Right atrium auricular region (tissue), 2 donors: ENCODE measurements around the gene PANK2. TPM values are rescaled to one million over a fixed set of nuclear protein-coding genes. Genes with fewer than 3 reads are reported as not detected.
A peak's percentile ranks its signal among the peaks of the same experiment; 100 is the strongest.
"Not testable (repeated sequence)": the region's sequence is repeated elsewhere in the genome, so short reads cannot be mapped to it uniquely, and the experiment has no call there.

Source experiments
- DNase-seq: peaks from one replicate; pipeline ENCODE4 v3.0.0-alpha.2; 2019; ENCODE audit warnings: low spot score
- H3K27ac ChIP-seq, 2 donors: fragments of 200-600 bp; sonication (generic); 1 replicate in 1 of 2; 2 replicates in 1 of 2; pipeline ENCODE4 v1.5.1; 2016 to 2019
- H3K27me3 ChIP-seq, 2 donors: fragments of 200-600 bp; sonication (generic); one replicate each; pipeline versions ENCODE4 v1.5.1 to v1.6.0; 2017 to 2019
- H3K36me3 ChIP-seq: fragments of 200-600 bp; sonication (generic); one replicate; pipeline ENCODE4 v1.5.1; 2016
- H3K4me1 ChIP-seq, 2 donors: fragments of 200-600 bp; sonication (generic); one replicate each; pipeline versions ENCODE4 v1.5.1 to v1.6.0; 2017 to 2019
- H3K4me3 ChIP-seq, 2 donors: fragments of 200-600 bp; sonication (generic); 1 replicate in 1 of 2; 2 replicates in 1 of 2; pipeline ENCODE4 v1.5.1; 2017 to 2019; ENCODE audit warnings: mild to moderate bottlenecking in 1 of 2, moderate library complexity in 1 of 2
- H3K9me3 ChIP-seq, 2 donors: fragments of 200-600 bp; sonication (generic); one replicate each; pipeline ENCODE4 v1.5.1; 2019
- total RNA-seq, 2 donors: library from RNA; depleted of rRNA; stranded (reverse); fragments of >200 nt; gene quantifications; one replicate each; pipeline ENCODE4 v1.1.0, GENCODE V29; 2016
- TF ChIP-seq, protein P1 (sequence below), 2 donors: fragments of 200-600 bp; sonication (generic); IDR thresholded peaks; one replicate each; pipeline ENCODE4 v1.5.1; 2019; ENCODE audit warnings: antibody characterized with exemption in 2 of 2

The PANK2 gene
- total RNA-seq, 2 donors from 2014 or later: 15.5 to 19.5 TPM

DNA sequence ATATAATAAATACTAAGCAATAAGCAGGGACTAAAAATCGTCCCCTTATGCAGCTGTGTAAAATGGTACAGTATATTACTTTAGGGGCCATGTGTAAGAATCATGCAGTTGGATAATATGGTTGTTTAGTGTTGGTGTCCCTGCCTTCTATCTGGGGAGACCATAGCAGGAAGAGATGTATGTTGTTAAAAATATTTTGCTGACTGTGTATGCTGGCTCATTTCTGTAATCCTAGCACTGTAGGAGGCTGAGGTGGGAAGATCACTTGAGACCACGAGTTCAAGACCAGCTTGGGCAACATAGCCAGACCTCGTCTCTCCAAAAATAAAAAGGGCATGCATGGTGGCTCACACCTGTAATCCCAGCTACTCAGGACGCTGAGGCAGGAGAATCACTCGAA is 5.6 kb downstream of the PANK2 start:
- Histone ChIP-seq H3K36me3 (no peaks in the 10 kb centered on the region), H3K27ac (no peak overlapping the region), H3K4me3 (no peak overlapping the region), H3K4me1 (peaks cover 0 to 88% of the 10 kb centered on the region in 2 donors), H3K27me3 (no peaks in the 10 kb centered on the region), H3K9me3 (no peaks in the 10 kb centered on the region)
- no peak for DNase-seq
- TF ChIP-seq, protein P1, sequence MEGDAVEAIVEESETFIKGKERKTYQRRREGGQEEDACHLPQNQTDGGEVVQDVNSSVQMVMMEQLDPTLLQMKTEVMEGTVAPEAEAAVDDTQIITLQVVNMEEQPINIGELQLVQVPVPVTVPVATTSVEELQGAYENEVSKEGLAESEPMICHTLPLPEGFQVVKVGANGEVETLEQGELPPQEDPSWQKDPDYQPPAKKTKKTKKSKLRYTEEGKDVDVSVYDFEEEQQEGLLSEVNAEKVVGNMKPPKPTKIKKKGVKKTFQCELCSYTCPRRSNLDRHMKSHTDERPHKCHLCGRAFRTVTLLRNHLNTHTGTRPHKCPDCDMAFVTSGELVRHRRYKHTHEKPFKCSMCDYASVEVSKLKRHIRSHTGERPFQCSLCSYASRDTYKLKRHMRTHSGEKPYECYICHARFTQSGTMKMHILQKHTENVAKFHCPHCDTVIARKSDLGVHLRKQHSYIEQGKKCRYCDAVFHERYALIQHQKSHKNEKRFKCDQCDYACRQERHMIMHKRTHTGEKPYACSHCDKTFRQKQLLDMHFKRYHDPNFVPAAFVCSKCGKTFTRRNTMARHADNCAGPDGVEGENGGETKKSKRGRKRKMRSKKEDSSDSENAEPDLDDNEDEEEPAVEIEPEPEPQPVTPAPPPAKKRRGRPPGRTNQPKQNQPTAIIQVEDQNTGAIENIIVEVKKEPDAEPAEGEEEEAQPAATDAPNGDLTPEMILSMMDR (IDR thresholded peaks at IDR 0.05): no peak

DNA sequence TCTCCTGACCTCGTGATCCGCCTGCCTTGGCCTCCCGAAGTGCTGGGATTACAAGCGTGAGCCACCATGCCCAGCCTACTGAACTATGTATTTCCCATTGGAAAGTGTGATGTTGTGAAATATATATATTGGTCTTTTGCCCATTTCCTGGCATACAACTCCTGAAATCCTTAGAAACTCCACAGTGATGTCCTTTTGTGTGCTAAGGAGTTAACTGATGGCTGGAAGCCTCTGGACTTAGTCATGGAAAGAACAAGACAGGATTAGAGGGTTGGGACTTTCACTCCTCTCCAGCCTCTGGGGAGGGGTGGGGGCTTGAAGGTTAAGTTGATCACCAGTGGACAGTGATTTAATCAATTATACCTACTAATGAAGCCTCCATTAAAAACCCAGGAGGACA is 7.1 kb downstream of the PANK2 start:
- Histone ChIP-seq H3K9me3 (no peaks in the 10 kb centered on the region), H3K27ac (peak overlapping the region in 1 of 2 donors; percentile 26), H3K4me1 (peaks cover 0 to 93% of the 10 kb centered on the region in 2 donors), H3K36me3 (no peaks in the 10 kb centered on the region), H3K4me3 (no peak overlapping the region), H3K27me3 (no peaks in the 10 kb centered on the region)
- TF ChIP-seq, protein P1 (IDR thresholded peaks at IDR 0.05): no peak
- no peak for DNase-seq

GRCh38 chr20:3896853-3897583 is 7.8 kb downstream of the PANK2 start:
- Histone ChIP-seq H3K36me3 (no peaks in the 10 kb centered on the region), H3K4me1 (peaks cover 0 to 91% of the 10 kb centered on the region in 2 donors), H3K4me3 (no peak overlapping the region), H3K27ac (no peak overlapping the region), H3K9me3 (no peaks in the 10 kb centered on the region), H3K27me3 (no peaks in the 10 kb centered on the region)
- TF ChIP-seq, protein P1 (IDR thresholded peaks at IDR 0.05): no peak
- DNase-seq: no peak

DNA sequence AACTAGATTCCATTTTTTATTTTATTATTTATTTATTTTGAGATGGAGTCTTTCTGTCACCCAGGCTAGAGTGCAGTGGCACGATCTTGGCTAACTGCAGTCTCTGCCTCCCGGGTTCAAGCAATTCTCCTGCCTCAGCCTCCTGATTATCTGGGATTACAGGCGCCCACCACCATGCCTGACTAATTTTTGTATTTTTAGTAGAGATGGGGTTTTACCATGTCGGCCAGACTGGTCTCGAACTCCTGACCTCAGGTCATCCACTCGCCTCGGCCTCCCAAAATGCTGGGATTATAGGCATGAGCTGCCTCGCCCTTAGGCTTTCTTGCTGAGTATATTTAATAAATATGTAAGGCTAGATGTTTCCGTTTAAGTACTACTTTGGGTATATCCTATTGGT is 9.0 kb downstream of the PANK2 start:
- not testable (repeated sequence) for H3K27me3 ChIP-seq, DNase-seq, H3K9me3 ChIP-seq, H3K27ac ChIP-seq, H3K36me3 ChIP-seq, H3K4me3 ChIP-seq
- H3K4me1 ChIP-seq: peaks cover 0 to 88% of the 10 kb centered on the region in 2 donors

DNA sequence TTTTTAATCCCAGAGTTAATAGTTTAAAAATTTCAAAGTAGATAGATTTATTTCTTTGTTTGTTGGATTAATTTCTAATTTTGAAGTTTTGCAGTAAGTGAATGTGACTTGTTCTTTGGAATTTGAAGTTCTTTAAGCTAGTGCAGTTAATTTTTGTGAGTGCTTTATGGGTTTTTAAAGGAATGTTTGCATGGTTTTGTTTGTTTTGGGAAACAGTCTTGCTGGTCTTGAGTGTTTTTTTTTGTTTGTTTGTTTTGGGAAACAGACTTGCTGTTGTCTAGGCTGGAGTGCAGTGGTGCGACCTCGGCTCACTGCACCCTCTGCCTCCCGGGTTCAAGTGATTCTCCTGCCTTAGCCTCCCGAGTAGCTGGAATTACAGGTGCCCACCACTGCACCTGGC is 9.5 kb downstream of the PANK2 start:
- Histone ChIP-seq H3K27me3 (no peaks in the 10 kb centered on the region), H3K9me3 (no peaks in the 10 kb centered on the region), H3K4me3 (no peak overlapping the region), H3K4me1 (peaks cover 0 to 88% of the 10 kb centered on the region in 2 donors), H3K36me3 (no peaks in the 10 kb centered on the region), H3K27ac (no peak overlapping the region)
- no peak for DNase-seq
- TF ChIP-seq, protein P1 (IDR thresholded peaks at IDR 0.05): no peak

- no peak for DNase-seq
- H3K27me3 ChIP-seq: no peaks in the 10 kb centered on the region
- peaks cover 0 to 89% of the 10 kb centered on the region in 2 donors for H3K4me1 ChIP-seq
- TF ChIP-seq, protein P1 (IDR thresholded peaks at IDR 0.05): no peak
- no peak overlapping the region for H3K4me3 ChIP-seq
- H3K36me3 ChIP-seq: no peaks in the 10 kb centered on the region
- H3K9me3 ChIP-seq: no peaks in the 10 kb centered on the region
- no peak overlapping the region for H3K27ac ChIP-seq
Observed at GRCh38 chr20:3900187-3900604, 11.0 kb downstream of the PANK2 start.
